HG03442 (cell line): ENCODE measurements around the gene KRT74.

Experiments used
- ATAC-seq: cut with Tn5 transposase; IDR thresholded peaks from one replicate; pipeline ENCODE4 v1.9.1; 2021; ENCODE audit warnings: mild to moderate bottlenecking, moderate library complexity; ENCODE audit not compliant: unreplicated experiment

The KRT74 gene

DNA sequence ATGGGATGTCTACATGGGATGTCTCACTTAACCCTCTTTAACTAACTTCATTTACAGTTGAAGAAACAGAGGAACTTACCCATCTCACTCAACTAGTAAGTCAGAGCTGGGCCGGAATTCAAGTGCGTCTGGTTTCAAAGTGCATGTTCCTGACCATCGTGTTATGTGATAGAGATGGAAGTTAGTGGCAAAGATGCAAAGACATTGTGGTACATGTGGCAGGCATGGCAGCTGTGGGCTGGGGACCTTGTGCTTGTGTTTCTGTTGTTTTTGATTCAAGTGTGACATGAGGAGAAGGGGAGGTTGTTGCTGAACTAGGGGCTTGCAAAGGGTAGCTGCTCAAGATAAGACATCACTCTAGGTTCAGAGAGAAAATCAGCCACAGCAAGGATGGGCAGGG, 2.3 kb upstream of the KRT74 start:
- ATAC-seq, result no peak

- no peak for ATAC-seq
Measured at GRCh38 chr12:52575256-52575655, 1.6 kb upstream of the KRT74 start.

DNA sequence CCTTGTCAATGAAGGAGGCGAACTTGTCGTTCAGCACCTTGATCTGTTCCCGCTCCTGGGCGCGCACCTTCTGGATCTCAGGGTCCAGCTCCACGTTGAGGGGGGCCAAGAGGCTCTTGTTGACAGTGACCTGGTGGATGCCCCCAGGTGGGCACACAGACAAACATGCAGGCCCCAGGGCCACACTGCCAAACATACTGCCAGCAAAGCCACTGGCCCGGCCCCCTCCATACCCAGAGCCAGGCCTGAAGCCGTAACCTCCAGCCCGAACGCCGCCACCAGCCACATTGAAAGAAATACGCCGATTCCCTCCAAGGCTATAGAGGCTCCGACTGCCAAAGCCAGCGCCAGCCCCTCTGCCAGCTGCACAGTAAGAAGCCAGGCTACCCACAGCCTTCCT, 337 bp downstream of the KRT74 start:
- ATAC-seq, result no peak

DNA sequence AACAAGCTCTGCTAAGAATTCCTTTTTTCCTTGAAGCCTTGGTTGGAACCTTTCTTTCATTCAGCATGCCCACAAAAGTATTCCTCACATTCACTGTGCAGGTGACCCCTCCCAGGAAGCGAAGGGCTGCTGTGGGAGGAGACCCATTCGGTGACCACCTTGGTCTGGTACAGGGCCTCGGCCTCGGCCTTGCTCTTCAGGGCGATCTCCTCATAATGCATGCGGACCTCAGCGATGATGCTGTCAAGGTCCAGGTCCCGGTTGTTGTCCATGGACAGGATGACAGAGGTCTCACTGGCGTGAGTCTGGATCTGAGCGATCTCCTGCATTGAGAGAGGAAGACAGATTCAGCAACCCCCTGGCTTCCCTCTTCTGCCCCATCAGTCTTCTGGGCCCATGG, 3.1 kb downstream of the KRT74 start:
- ATAC-seq, result no peak

- ATAC-seq, result no peak
Measured at GRCh38 chr12:52568111-52568510, 5.5 kb downstream of the KRT74 start.

DNA sequence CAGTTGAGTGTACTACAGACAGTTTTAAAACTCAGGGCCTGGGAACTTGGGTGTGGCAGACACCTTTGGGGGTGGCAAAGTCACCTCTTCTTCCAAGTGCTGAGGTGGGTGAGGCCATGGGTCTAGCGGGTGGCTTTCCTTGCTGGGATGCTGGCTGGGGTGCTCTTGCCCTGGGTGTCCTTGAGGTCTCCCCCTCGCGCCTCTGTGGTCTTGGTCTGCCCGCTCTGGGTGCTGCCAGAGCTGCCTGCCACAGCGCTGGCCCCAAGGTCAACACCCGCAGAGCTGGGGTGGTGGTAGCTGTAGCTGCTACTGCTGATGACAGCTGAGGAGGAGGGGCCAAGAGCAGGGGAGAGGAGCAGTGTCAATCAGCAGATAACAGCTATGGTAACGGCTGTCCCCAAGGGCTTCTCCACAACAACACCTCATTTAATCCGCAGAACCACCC, 6.8 kb downstream of the KRT74 start:
- no peak for ATAC-seq

DNA sequence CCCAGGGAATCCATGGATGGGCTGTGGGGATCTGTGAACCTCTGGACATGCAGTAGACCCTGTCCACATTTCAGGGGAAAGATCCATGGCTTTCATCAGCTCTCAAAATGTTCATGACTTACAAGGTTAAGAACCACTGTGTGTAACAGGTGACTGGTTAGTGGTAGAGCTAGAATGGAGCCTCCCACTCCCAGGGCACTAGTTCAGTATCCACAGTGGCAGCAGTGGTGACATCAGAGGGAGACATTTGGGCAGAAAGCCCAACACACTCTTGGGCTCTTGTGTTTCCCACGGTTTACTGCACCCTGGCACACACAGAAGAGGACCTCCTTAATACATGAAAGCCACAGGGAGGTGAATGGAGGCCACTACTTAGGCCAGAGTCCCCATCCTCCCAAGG, 9.1 kb downstream of the KRT74 start:
- no peak for ATAC-seq

- ATAC-seq, result no peak
Measured at GRCh38 chr12:52561880-52562449, 11.7 kb downstream of the KRT74 start.

DNA sequence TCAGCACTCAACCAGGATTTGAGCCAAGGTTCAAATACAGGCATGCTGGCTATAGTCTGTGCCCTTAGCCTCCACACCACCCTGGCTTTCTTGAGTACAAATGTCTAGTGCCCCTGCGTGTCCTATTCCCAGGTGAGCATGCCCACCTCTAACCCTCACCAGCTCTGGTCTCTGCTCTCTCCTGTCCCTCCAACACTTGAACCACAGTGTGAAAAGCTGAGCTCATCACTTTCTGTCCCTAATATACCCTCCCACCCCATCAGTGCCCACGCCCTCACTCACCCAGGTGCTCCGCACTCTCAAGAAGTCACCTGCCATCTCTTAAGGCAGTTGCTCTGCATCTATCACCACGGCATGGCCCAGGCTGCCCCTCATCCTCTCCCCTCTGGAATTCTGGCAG, 13.7 kb downstream of the KRT74 start:
- ATAC-seq, result no peak

DNA sequence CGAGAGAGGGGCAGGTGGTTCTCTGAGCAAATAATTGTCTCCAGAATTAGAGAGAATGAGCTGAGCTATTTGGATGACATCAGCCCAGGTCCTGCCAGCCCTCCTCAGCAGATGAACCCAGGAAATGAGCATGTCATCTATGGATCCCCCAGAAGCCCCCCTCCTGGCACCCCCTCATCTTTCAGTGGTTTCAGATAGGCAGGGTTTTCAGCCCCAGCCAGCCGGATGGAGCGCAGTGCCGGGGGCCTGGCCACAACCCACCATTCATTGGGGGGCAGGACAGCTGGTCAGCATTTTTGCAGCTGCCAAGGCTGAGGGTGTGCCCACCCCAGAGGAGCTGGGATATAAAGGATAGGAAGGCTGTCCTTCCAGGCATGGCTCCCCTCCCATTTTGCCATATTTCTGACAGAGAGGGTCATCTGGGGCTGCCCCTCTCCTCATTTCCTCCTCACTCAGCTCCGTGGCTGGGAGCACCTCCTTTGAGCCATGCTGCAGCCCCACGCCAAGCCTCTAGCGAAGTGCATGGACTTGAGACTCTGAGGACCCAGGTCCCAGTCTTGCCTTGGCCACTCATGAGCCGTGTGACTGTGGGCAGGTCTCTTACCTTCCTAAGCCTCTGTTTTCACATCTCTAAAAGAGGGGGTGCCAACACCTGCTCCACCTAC, 14.7 kb downstream of the KRT74 start:
- ATAC-seq, result no peak

DNA sequence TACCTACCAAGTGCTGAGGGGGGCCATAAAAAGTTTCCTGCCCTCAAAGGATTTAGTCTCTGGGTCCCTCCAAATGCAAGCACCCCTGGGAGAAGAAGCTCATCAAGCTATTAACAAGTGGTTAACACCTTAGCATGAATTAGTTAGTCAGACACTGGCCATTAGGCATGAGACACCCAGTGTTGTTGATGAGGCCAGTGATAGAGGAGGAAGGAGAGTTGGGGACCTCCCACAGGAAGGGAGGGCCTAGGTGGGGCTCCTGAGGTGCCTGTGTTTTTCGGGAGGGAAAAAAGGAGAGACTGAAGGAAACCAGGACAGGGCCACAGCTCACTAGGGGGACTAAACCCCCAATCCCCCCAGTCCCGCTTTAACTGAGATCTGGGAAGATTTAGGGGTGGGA, 16.2 kb downstream of the KRT74 start:
- no peak for ATAC-seq

GRCh38 chr12:52555577-52555976, 18.1 kb downstream of the KRT74 start:
- ATAC-seq, result no peak

DNA sequence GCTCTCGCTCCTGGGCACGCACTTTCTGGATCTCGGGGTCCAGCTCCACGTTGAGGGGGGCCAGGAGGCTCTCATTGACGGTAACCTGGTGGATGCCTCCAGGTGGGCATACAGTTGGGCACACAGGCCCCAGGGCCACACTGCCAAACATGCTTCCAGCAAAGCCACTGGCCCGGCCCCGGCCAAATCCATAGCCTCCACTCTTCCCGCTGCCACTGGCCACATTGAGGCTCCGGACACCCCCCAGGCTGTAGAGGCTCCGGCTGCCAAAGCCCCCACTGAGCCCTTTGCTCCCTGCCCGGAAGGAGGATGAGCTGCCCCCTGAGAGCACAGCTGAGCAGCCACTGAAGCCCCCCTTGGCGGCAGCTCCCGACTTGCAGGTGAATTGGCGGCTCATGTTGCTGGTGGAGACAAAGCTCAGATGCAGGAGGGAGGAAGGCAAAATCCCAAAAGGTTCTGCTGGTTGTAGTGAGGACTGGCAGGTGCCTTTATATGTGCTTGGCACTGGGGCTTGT, 20.9 kb downstream of the KRT74 start, which contains the start of gene KRT71:
TSS of gene KRT71 (minus strand) at position 465 of the 515 bp plus-strand sequence. CDS start at position 397, 68 bp downstream.
- ATAC-seq, result no peak

- no peak for ATAC-seq
Measured at GRCh38 chr12:52552055-52552454, 21.6 kb downstream of the KRT74 start.

DNA sequence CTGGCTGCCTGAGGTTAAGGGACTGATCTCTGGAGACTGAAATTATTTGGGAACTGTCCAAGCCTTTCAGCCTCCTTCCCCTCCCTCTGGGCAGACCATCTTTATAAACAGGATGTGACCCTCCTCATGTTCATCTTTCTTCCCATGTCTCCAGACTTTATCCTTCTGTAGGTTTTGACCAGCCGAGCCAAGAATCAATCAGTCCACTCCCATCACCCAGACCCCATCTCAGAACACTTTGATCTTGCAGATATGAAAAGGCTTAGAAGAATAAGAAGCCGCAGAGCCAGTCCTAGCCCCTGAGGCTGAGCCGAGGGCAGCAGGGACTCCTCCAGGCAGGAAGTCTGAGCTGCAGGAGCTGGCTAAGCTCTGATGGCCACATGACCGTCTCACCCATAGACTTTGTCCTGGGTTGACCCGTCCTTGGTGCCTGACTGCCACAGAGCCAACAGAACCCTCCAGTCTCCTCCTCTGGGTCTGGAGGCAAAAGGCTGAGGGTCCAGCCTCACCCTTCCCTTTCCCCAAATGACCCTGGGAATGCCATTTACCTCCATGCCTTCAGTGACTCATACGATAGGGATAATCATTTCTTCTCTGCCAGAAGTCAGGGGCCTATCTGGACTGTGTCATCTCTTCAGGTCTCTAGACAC, 22.3 kb downstream of the KRT74 start:
- ATAC-seq, result no peak

- ATAC-seq, result no peak
Measured at GRCh38 chr12:52546126-52546525, 27.5 kb downstream of the KRT74 start.

- ATAC-seq, result no peak
Measured at GRCh38 chr12:52543985-52544883, 29.4 kb downstream of the KRT74 start.

DNA sequence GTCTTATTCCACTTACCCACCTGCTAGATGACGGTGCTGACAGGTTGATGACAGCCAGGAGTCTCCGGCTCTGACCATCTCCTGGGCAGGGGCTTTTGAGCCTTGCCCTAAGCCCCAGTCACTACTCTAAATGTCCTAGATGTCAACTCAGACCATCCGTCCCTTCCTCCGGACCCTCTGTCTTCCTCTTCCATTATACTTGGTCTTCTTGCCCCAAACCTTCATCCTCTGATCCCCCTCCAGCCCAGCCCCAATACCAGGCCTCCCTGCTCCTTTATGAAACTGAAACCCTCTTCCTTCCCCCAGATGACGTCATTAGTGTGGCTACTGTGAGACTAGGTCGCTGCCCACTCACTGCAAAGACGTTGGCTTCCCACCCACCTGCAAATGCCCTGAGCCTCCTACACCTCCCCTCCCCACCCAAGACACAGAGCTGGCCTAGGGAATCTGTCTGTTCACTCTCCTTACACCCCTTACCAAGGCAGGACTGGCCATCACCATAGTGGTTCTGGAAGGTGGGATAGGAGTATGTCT, 30.8 kb downstream of the KRT74 start:
- no peak for ATAC-seq

GRCh38 chr12:52542157-52542556, 31.5 kb downstream of the KRT74 start:
- no peak for ATAC-seq

GRCh38 chr12:52541709-52542108, 31.9 kb downstream of the KRT74 start:
- ATAC-seq, result no peak

- ATAC-seq, result no peak
Measured at GRCh38 chr12:52540531-52540930, 33.1 kb downstream of the KRT74 start.
